ENCODE results near the gene ELAPOR1.

DNA sequence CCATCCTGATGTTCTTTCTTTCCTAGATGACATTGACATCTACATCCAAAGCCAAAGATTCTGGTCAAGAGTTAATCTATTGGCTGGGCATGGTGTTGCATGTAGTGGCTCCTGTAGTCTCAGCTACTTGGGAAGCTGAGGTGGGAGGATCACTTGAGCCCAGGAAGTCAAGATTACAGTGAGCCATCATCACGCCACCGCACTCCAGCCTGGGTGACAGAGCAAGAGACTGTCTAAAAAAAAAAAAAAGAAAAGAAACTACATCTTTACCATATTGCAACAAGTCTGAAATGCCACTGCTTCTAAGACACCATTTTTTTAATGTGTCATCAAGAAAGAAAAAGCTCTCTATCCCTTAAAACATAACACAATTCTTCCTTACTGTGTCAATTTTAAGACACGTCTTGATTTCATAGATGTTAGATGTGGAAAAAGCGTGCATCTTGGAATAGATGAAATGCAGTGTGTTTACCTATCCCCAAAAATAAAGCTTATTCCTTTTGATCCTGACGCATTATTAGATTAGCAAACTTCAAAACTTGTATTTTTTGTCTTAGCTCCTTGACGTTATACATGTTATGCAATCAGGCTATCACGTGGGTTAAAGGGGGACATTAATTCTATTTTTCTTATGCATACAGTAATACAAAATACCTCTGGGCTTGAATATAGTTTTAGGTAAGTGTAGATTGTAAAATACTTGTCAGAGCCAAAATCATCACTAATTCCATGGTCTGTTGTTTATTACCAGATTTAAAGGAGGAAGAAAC is 46.3 kb downstream of the ELAPOR1 start:
- TF ChIP-seq FOXA1 (IDR thresholded peaks at IDR 0.05; ENCODE audit: borderline replicate concordance) (no peak), FOSL1 (tag; conservative IDR thresholded peaks at IDR 0.05) (no peak; the same call in 1 of the 2 replicates)
- TF ChIP-seq, protein P1, sequence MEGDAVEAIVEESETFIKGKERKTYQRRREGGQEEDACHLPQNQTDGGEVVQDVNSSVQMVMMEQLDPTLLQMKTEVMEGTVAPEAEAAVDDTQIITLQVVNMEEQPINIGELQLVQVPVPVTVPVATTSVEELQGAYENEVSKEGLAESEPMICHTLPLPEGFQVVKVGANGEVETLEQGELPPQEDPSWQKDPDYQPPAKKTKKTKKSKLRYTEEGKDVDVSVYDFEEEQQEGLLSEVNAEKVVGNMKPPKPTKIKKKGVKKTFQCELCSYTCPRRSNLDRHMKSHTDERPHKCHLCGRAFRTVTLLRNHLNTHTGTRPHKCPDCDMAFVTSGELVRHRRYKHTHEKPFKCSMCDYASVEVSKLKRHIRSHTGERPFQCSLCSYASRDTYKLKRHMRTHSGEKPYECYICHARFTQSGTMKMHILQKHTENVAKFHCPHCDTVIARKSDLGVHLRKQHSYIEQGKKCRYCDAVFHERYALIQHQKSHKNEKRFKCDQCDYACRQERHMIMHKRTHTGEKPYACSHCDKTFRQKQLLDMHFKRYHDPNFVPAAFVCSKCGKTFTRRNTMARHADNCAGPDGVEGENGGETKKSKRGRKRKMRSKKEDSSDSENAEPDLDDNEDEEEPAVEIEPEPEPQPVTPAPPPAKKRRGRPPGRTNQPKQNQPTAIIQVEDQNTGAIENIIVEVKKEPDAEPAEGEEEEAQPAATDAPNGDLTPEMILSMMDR (IDR thresholded peaks at IDR 0.05 in 2 of 3, conservative IDR thresholded peaks at IDR 0.05 in 1 of 3; ENCODE audit: insufficient read depth in 2 of 3, low read depth in 1 of 3, low read length in 3 of 3), result no peak

All from K562 (cell line).